MCF 10A (cell line): ENCODE results near the gene EPHB3. TPM values are rescaled to one million over a fixed set of nuclear protein-coding genes. Genes with fewer than 3 reads are reported as not detected.
"Not testable (repeated sequence)": the region's sequence is repeated elsewhere in the genome, so short reads cannot be mapped to it uniquely, and the experiment has no call there.

Experiments used
- BruUV-seq: library from RNA; stranded (reverse); fragments of 400-500 nt; replicated peaks from 2 replicates; lab custom pipeline; 2021; lab: Mats Ljungman, UMichigan
- CTCF ChIA-PET: fragments of 300-600 bp; sonication (Branson Sonifier 250); formaldehyde crosslinking; extraction: SDS; loops from one replicate; lab custom pipeline; 2021; ENCODE audit warnings: antibody characterized with exemption, inconsistent platforms; lab: Yijun Ruan, JAX
- POLR2A ChIA-PET: fragments of 300-600, 350-650 bp; sonication (Branson Sonifier 250); formaldehyde crosslinking; extraction: SDS; loops from one replicate; lab custom pipeline; 2020; ENCODE audit warnings: antibody characterized with exemption, inconsistent platforms; lab: Yijun Ruan, JAX
- DNase-seq: peaks from one replicate; pipeline ENCODE4 v3.0.0-alpha.2; 2018; ENCODE audit not compliant: unreplicated experiment
- H3K27ac Mint-ChIP-seq: one replicate; pipeline ENCODE4 v1.8.0; 2022; ENCODE audit warnings: mild to moderate bottlenecking, low read depth, mixed read lengths; ENCODE audit not compliant: unreplicated experiment
- H3K27me3 Mint-ChIP-seq: one replicate; pipeline ENCODE4 v1.8.0; 2022; ENCODE audit warnings: mixed read lengths; ENCODE audit not compliant: insufficient read depth, unreplicated experiment
- H3K36me3 Mint-ChIP-seq: one replicate; pipeline ENCODE4 v1.8.0; 2022; ENCODE audit warnings: mild to moderate bottlenecking, moderate library complexity, mixed read lengths; ENCODE audit not compliant: insufficient read depth, unreplicated experiment
- H3K4me1 Mint-ChIP-seq: one replicate; pipeline ENCODE4 v1.8.0; 2022; ENCODE audit warnings: mixed read lengths; ENCODE audit not compliant: insufficient read depth, unreplicated experiment
- H3K4me3 Mint-ChIP-seq: one replicate; pipeline ENCODE4 v1.8.0; 2022; ENCODE audit warnings: mild to moderate bottlenecking, moderate library complexity, mixed read lengths; ENCODE audit not compliant: unreplicated experiment
- H3K9me3 Mint-ChIP-seq: one replicate; pipeline ENCODE4 v1.8.0; 2022; ENCODE audit warnings: mixed read lengths; ENCODE audit not compliant: unreplicated experiment
- CTCF ChIP-seq: fragments of 200-600 bp; IDR thresholded peaks from one replicate; pipeline ENCODE4 v1.8.0; 2022; ENCODE audit warnings: antibody characterized with exemption, mild to moderate bottlenecking; ENCODE audit not compliant: unreplicated experiment
- intact Hi-C: fragments of 100-400 bp; cut with micrococcal nuclease; formaldehyde crosslinking; loops from 2 replicates; pipeline ENCODE4 v1.14.1; 2022
- total RNA-seq: library from RNA; stranded (reverse); gene quantifications from 2 replicates; pipeline ENCODE4 v1.2.3, GENCODE V29; 2022

The EPHB3 gene
- total RNA-seq, 1 experiment from 2014 or later, result 4.0 TPM

- H3K36me3 Mint-ChIP-seq, result no peaks in the 10 kb centered on the region
- H3K4me1 Mint-ChIP-seq, result peaks cover 7% of the 10 kb centered on the region
- ChIA-PET POLR2A (interaction anchor here (0.9 to 2.6 kb wide), 3 partner anchors 14 to 59 kb away, joined by 3 to 7 read pairs (median 4); partner anchors contain the start of gene EPHB3), CTCF (interaction anchor here (0.7 to 1.4 kb wide), 3 partner anchors 8 to 58 kb away, joined by 3 to 4 read pairs (median 3); partner anchors contain the start of gene EPHB3)
- intact Hi-C loops, result no loop called here
- H3K4me3 Mint-ChIP-seq, result no peak overlapping the region
- TF ChIP-seq CTCF, result no peak
- no peak for DNase-seq
- H3K27me3 Mint-ChIP-seq, result peaks cover 12% of the 10 kb centered on the region
- peak overlapping the region; percentile 14 for H3K27ac Mint-ChIP-seq
- BruUV-seq, result no TSS peak
- no peaks in the 10 kb centered on the region for H3K9me3 Mint-ChIP-seq
These were observed 58.3 kb downstream of the EPHB3 start for GRCh38 chr3:184619787-184620430.

- no peaks in the 10 kb centered on the region for H3K9me3 Mint-ChIP-seq
- H3K36me3 Mint-ChIP-seq, result no peaks in the 10 kb centered on the region
- peak overlapping the region; percentile 14 for H3K27ac Mint-ChIP-seq
- peaks cover 7% of the 10 kb centered on the region for H3K4me1 Mint-ChIP-seq
- DNase-seq, result peak; percentile 53
- intact Hi-C loops, result no loop called here
- H3K27me3 Mint-ChIP-seq, result peaks cover 12% of the 10 kb centered on the region
- POLR2A ChIA-PET, result interaction anchor here (0.9 to 2.6 kb wide), 4 partner anchors 10 to 60 kb away, joined by 3 to 7 read pairs (median 4); partner anchors contain the start of gene EPHB3
- no peak overlapping the region for H3K4me3 Mint-ChIP-seq
- BruUV-seq, result no TSS peak
- no peak for TF ChIP-seq CTCF
- CTCF ChIA-PET, result interaction anchor here (0.7 to 1.4 kb wide), 3 partner anchors 10 to 59 kb away, joined by 3 to 4 read pairs (median 3); partner anchors contain the start of gene EPHB3
These were observed 59.0 kb downstream of the EPHB3 start for GRCh38 chr3:184620475-184621119.

- H3K36me3 Mint-ChIP-seq, H3K27ac Mint-ChIP-seq, intact Hi-C loops, DNase-seq, H3K4me1 Mint-ChIP-seq, H3K27me3 Mint-ChIP-seq, H3K4me3 Mint-ChIP-seq, H3K9me3 Mint-ChIP-seq, CTCF ChIA-PET, BruUV-seq: not testable (repeated sequence)
- POLR2A ChIA-PET, result interaction anchor here (0.7 to 2.6 kb wide), 3 partner anchors 21 to 90 kb away, joined by 3 to 7 read pairs (median 4); partner anchors contain the start of gene MAGEF1
These were observed 60.6 kb downstream of the EPHB3 start for GRCh38 chr3:184622156-184622555.

GRCh38 chr3:184626923-184627322, 65.3 kb downstream of the EPHB3 start:
- Mint-ChIP-seq H3K27me3 (no peaks in the 10 kb centered on the region), H3K27ac (no peak overlapping the region), H3K36me3 (no peaks in the 10 kb centered on the region), H3K4me1 (no peaks in the 10 kb centered on the region), H3K9me3 (no peaks in the 10 kb centered on the region), H3K4me3 (no peak overlapping the region)
- ChIA-PET POLR2A (no interaction called here), CTCF (interaction anchor here (0.7 to 1.1 kb wide), 2 partner anchors 39 to 100 kb away, joined by 3 read pairs; no protein-coding TSS in a partner anchor)
- no peak for DNase-seq
- TF ChIP-seq CTCF, result no peak
- intact Hi-C loops, result no loop called here
- BruUV-seq, result no TSS peak
